RWPE1 (cell line): ENCODE measurements around the gene ANO1.

Source experiments
- CTCF ChIA-PET: fragments of 350-600 bp; sonication (Branson Sonifier 250); formaldehyde crosslinking; extraction: SDS; loops from one replicate; lab custom pipeline; 2021; lab: Yijun Ruan, JAX
- POLR2A ChIA-PET: fragments of 400-600 bp; formaldehyde crosslinking; extraction: SDS; loops from one replicate; lab custom pipeline; 2020; ENCODE audit warnings: antibody characterized with exemption; ENCODE audit not compliant: low non-redundant PET; lab: Yijun Ruan, JAX
- DNase-seq: peaks from one replicate; pipeline ENCODE4 v3.0.0; 2012; ENCODE audit warnings: low spot score
- H3K27ac ChIP-seq: fragments of 450-650 bp; 2 replicates; pipeline ENCODE4 v1.5.1; 2017
- TF ChIP-seq, protein P1 (sequence below): fragments of 450-650 bp; conservative IDR thresholded peaks from 2 replicates; pipeline ENCODE4 v1.5.1; 2017; ENCODE audit warnings: low read depth, mild to moderate bottlenecking

Gene ANO1

DNA sequence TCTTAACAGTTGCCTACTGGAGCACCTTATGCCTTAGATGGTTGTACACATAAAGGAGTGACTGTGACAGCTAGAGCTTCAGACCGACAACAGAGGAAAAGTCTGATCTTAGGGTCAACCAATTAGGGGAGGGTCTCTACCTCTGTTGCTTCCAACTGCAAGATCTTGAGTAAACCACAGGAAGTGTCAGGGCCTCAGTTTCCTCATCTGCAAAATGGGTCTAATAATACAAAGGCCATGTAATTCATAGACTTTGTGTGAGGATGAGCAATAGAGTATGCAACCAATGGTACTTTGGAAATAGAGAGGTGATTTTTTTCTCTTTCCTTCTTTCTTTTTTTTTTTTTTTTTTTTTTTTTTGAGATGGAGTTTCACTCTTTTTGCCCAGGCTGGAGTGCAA lies 16.4 kb upstream of the ANO1 start:
- DNase-seq = no peak
- POLR2A ChIA-PET = no interaction called here
- H3K27ac ChIP-seq = no peak overlapping the region
- TF ChIP-seq, protein P1, sequence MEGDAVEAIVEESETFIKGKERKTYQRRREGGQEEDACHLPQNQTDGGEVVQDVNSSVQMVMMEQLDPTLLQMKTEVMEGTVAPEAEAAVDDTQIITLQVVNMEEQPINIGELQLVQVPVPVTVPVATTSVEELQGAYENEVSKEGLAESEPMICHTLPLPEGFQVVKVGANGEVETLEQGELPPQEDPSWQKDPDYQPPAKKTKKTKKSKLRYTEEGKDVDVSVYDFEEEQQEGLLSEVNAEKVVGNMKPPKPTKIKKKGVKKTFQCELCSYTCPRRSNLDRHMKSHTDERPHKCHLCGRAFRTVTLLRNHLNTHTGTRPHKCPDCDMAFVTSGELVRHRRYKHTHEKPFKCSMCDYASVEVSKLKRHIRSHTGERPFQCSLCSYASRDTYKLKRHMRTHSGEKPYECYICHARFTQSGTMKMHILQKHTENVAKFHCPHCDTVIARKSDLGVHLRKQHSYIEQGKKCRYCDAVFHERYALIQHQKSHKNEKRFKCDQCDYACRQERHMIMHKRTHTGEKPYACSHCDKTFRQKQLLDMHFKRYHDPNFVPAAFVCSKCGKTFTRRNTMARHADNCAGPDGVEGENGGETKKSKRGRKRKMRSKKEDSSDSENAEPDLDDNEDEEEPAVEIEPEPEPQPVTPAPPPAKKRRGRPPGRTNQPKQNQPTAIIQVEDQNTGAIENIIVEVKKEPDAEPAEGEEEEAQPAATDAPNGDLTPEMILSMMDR = no peak
- CTCF ChIA-PET = no interaction called here

- TF ChIP-seq, protein P1 = no peak
- ChIA-PET CTCF (no interaction called here), POLR2A (no interaction called here)
- no peak overlapping the region for H3K27ac ChIP-seq
- no peak for DNase-seq
Observed at GRCh38 chr11:70063121-70063520, 15.0 kb upstream of the ANO1 start.

DNA sequence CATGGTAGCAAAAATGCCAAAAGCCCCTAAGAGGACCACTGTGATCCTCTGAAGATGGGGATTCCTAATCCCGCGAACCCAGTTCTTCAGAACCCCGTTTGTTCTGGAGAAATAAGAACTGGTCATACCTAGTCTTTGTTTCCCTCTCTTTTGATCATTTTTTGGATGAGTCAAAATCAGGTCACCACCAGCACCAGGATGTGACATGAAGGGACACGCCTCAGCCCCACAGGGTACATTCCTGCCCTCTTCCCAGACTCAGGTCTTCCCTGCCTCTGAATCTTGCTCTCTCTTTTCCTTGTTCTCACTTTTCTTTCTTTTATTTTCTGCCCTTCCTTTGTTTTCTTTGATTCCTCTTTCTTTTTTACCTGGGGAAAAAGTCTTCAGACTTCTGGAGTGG lies 14.6 kb upstream of the ANO1 start:
- peak; percentile 60 for DNase-seq
- ChIA-PET CTCF (interaction anchor here (0.8 to 1.0 kb wide), 2 partner anchors 14 to 60 kb away, joined by 3 read pairs; no protein-coding TSS in a partner anchor), POLR2A (no interaction called here)
- TF ChIP-seq, protein P1 = no peak
- H3K27ac ChIP-seq = no peak overlapping the region

DNA sequence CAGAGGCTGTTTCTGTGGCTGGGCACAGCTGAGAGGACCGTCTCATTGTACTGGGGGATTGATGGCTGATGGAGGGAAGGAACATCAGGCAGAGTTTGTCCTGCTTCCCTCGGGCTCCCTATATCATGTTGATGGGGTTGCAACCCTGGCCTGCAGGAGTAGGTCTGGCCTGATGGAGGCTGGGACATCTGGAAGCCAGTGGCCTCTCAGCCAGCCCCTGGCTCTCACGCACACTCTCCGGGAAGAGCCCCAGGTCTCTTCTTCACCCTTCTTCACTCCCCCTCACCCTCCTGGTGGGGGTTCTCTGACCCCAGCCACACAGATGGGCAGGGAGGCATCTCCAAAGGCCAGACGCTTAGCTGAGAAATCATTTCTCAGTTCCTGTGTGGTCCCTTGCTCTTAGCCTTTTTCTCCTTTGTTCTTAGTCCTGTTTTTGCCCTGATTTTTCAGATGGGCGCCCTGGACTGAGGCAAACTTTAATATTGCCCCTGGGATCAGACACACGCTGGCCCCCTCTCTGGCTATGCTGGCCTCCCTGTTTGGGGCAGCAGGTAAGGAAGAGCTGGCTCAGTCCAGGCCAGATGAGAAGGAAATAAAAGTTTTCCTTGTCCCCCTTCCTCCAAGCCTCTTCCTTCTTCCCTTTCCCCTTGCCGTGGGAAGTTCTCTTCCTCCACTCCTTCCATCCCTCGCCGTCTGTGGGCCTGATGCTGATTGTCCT lies 13.9 kb upstream of the ANO1 start:
- TF ChIP-seq, protein P1 = no peak
- H3K27ac ChIP-seq = no peak overlapping the region
- DNase-seq = no peak
- ChIA-PET CTCF (interaction anchor here (0.7 to 1.0 kb wide), 4 partner anchors 15 to 145 kb away, joined by 3 to 4 read pairs (median 4); no protein-coding TSS in a partner anchor), POLR2A (no interaction called here)

DNA sequence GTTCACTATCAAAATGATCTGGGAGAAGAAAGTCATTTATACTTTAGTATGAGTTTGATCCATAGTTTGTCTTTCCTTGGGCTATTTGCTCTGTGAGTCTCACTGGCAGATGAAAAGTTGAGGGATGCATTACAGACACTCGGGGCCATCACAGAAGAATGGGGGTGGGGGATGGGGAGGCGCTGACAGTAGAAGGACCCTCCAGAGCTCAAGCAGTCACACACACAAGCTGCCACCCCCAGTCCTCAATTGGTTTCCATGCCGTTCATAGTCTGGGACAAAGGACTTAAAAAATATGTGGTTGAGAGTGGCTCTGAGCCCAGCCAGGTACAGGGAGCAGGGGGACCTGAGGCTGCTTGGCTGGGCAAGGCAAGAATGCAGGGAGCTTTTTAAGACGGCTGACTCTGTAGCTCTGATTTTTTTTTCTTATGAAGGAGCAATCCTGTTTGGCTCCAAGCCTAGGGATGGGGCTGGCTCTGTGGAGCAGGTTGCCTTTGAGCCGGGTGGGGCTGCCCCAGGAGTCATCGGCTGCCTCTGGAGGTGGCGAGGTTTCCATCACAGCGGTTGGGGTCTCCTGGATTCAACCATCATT lies 13.3 kb upstream of the ANO1 start:
- POLR2A ChIA-PET = no interaction called here
- no peak for DNase-seq
- TF ChIP-seq, protein P1 = no peak
- CTCF ChIA-PET = interaction anchor here (0.6 to 0.7 kb wide), 4 partner anchors 40 to 300 kb away, joined by 4 to 5 read pairs (median 4); no protein-coding TSS in a partner anchor
- H3K27ac ChIP-seq = no peak overlapping the region

DNA sequence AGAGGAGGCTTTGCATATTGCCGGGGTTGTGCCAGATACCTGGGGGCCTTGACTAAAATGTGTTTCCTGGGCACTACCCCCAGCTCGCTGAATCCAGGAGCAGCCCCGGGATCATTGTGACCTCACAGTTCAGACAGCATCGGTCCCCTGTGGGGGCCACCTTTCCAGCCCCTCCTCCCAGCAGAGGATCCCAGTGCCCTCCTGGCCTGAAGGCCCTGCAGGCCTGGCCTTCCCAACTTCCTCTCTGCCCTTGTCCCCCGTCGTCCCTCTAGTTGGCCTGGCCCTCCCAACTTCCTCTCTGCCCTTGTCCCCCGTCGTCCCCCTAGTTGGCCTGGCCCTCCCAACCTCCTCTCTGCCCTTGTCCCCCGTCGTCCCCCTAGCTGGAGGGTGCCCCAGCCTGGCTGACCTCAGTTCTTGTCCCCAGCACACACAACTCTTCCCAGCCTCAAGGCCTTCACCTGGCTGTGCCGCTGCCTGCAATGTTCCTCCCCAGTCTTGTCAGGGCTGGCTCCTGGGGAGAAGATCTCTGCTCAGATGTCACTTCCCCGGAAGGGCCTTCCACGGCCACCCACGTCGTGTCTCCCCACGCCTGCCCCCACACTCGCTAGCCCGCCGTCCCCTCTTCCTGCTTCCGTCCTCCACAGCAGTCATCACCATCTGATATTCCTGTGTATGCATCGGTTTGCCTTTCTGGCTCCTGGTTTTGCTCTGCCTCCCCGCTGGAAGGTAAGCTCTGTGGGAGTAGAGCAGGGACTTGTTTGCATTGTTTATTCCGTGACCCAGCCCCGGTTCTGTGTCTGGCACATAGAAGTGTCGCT lies 12.6 kb upstream of the ANO1 start:
- DNase-seq = no peak
- CTCF ChIA-PET = interaction anchor here (0.6 to 0.7 kb wide), 3 partner anchors 105 to 300 kb away, joined by 4 to 5 read pairs (median 5); no protein-coding TSS in a partner anchor
- H3K27ac ChIP-seq = no peak overlapping the region
- POLR2A ChIA-PET = no interaction called here
- TF ChIP-seq, protein P1 = no peak
